K562 (cell line): ENCODE results near the gene SP100. TPM values are rescaled to one million over a fixed set of nuclear protein-coding genes. Genes with fewer than 3 reads are reported as not detected.

ENCODE experiments used
- ATAC-seq: fragments of 200-7000 bp; cut with Tn5 transposase; 3 replicates; pipeline ENCODE4 v1.9.1; 2020; ENCODE audit warnings: moderate library complexity
- BruUV-seq: library from RNA; stranded (reverse); fragments of 400-500 nt; replicated peaks from 2 replicates; lab custom pipeline; 2021; lab: Mats Ljungman, UMichigan
- CTCF ChIA-PET: fragments of 300-600 bp; formaldehyde crosslinking; extraction: SDS; loops from one replicate; lab custom pipeline; 2021; ENCODE audit warnings: low intra/inter-chr PET ratio; lab: Yijun Ruan, JAX
- POLR2A ChIA-PET: fragments of 300-600, 350-650 bp; sonication (Branson Sonifier 250); formaldehyde crosslinking; extraction: SDS; loops from one replicate; lab custom pipeline; 2021; ENCODE audit warnings: antibody characterized with exemption, inconsistent platforms; lab: Yijun Ruan, JAX
- DNase-seq, 4 experiments: peaks; one replicate each; pipeline versions ENCODE4 v3.0.0 to v3.0.0-alpha.2; 2011 to 2018; ENCODE audit warnings: low spot score in 3 of 4, mixed read lengths in 3 of 4; ENCODE audit errors: extremely low read depth in 1 of 4
- FAIRE-seq: peaks from 2 replicates; lab custom pipeline; 2011; peaks lifted over from hg19 to GRCh38; lab: Jason Lieb, UNC
- H2AFZ ChIP-seq: 2 replicates; pipeline ENCODE4 v1.6.0; 2011; ENCODE audit warnings: low read depth, low read length, control low read depth, inconsistent platforms
- H3K27ac ChIP-seq: fragments of 200-600 bp; 3 replicates; pipeline ENCODE4 v1.8.0; 2011; ENCODE audit warnings: low read depth, mild to moderate bottlenecking, control low read depth, inconsistent platforms, low read length, moderate library complexity, mixed read lengths; ENCODE audit errors: extremely low read depth
- H3K27me3 ChIP-seq, 2 experiments: fragments of 300-600 bp in 1 of 2; 2 replicates in 1 of 2; 3 replicates in 1 of 2; pipeline versions ENCODE4 v1.6.0 to v1.8.0; 2011; ENCODE audit warnings: inconsistent platforms in 2 of 2, low read length in 2 of 2, mild to moderate bottlenecking in 1 of 2, mixed read lengths in 1 of 2, moderate library complexity in 1 of 2; ENCODE audit not compliant: control insufficient read depth in 2 of 2, insufficient read depth in 2 of 2
- H3K36me3 ChIP-seq: fragments of 300-600 bp; 3 replicates; pipeline ENCODE4 v1.8.0; 2011; ENCODE audit warnings: mild to moderate bottlenecking, low read length, inconsistent platforms; ENCODE audit not compliant: control insufficient read depth, insufficient read depth
- H3K4me1 ChIP-seq, 2 experiments: fragments of 200-600 bp in 1 of 2; replicated peaks in 1 of 2; 2 replicates in 1 of 2; 3 replicates in 1 of 2; pipeline versions ENCODE4 v1.5.1 to v1.8.0; 2011; ENCODE audit warnings: inconsistent platforms in 2 of 2, low read length in 2 of 2, mild to moderate bottlenecking in 1 of 2, mixed read lengths in 1 of 2, moderate library complexity in 1 of 2; ENCODE audit not compliant: control insufficient read depth in 2 of 2, insufficient read depth in 2 of 2
- H3K4me2 ChIP-seq: 2 replicates; pipeline ENCODE4 v1.6.1; 2011; ENCODE audit warnings: low read length, control low read depth, inconsistent platforms, mixed read lengths; ENCODE audit not compliant: insufficient read depth
- H3K4me3 ChIP-seq: fragments of 200-600 bp; sonication (generic), shearing (Covaris generic); 2 replicates; pipeline ENCODE4 v1.5.1; 2016; ENCODE audit warnings: control low read depth, inconsistent platforms
- H3K79me2 ChIP-seq: fragments of 200-600 bp; 3 replicates; pipeline ENCODE4 v1.8.0; 2011; ENCODE audit warnings: low read length, inconsistent platforms; ENCODE audit not compliant: control insufficient read depth, insufficient read depth
- H3K9ac ChIP-seq, 2 experiments: 2 replicates each; pipeline versions ENCODE4 v1.6.0 to v1.6.1; 2011; ENCODE audit warnings: low read depth in 2 of 2, low read length in 2 of 2, control low read depth in 1 of 2, inconsistent platforms in 1 of 2, mild to moderate bottlenecking in 1 of 2, mixed read lengths in 1 of 2; ENCODE audit not compliant: insufficient read depth in 1 of 2
- H3K9me1 ChIP-seq: one replicate; pipeline ENCODE4 v1.6.0; 2011; ENCODE audit warnings: inconsistent platforms, mild to moderate bottlenecking, low read length, moderate library complexity; ENCODE audit not compliant: control insufficient read depth, insufficient read depth
- H3K9me3 ChIP-seq: replicated peaks from 2 replicates; pipeline ENCODE4 v1.5.1; 2011; ENCODE audit warnings: low read depth, low read length, inconsistent platforms; ENCODE audit not compliant: control insufficient read depth, insufficient read depth
- H4K20me1 ChIP-seq: replicated peaks from 2 replicates; pipeline ENCODE4 v1.6.1; 2011; ENCODE audit warnings: low read length, inconsistent platforms, mixed read lengths; ENCODE audit not compliant: control insufficient read depth, insufficient read depth
- NRF1 ChIP-seq, 2 experiments: fragments of 450-650 bp; IDR thresholded peaks in 1 of 2; conservative IDR thresholded peaks in 1 of 2; 2 replicates each; pipeline ENCODE4 v1.6.1; 2014; ENCODE audit warnings: mild to moderate bottlenecking in 2 of 2
- ZNF384 ChIP-seq: IDR thresholded peaks from 2 replicates; pipeline ENCODE4 v1.6.1; 2012; ENCODE audit warnings: low read depth, low read length, improper control_type of control experiment
- ZNF444 ChIP-seq: fragments of 250-450 bp; sonication (Bioruptor Pico); IDR thresholded peaks from 2 replicates; pipeline ENCODE4 v1.4.0; 2020; ENCODE audit warnings: mild to moderate bottlenecking, moderate library complexity
- WGBS: fragments of 100-300 bp; shearing (Covaris generic); methylation state at CpG from one replicate; pipeline ENCODE4 v1.1.6; 2016; ENCODE audit warnings: low coverage, mixed read lengths; ENCODE audit not compliant: insufficient coverage; ENCODE audit errors: missing lambda C conversion rate; 5-methylcytosine and 5-hydroxymethylcytosine counted together
- in situ Hi-C: fragments of 300-500 bp; cut with MboI; formaldehyde crosslinking; loops from 4 replicates; pipeline ENCODE4 v1.15.0; 2018; ENCODE audit warnings: inconsistent platforms, mixed read lengths
- intact Hi-C: fragments of 100-400 bp; cut with micrococcal nuclease; formaldehyde crosslinking; loops from 2 replicates; pipeline ENCODE4 v1.14.2; 2022
- polyA plus RNA-seq, 8 experiments: library from polyadenylated mRNA; depleted of rRNA in 4 of 8; stranded (reverse) in 5 of 8; unstranded in 3 of 8; fragments of >200 nt; fragmentation: Nextera tagmentation in 2 of 8; fragmentation: Illumina TruSeq in 1 of 8; extraction: Ambion mirVana in 2 of 8; extraction: Trizol in 1 of 8; gene quantifications; 2 replicates each; pipeline versions ENCODE4 v1.2.1 to v1.2.3, GENCODE V29; 2011 to 2014; ENCODE audit warnings: inconsistent platforms in 1 of 8, missing spikeins in 1 of 8
- small RNA-seq: library from RNA; depleted of rRNA; stranded (forward); fragments of <200 nt; gene quantifications from one replicate; pipeline ENCODE3, GENCODE V24; 2014
- total RNA-seq, 7 experiments: library from RNA; depleted of rRNA in 6 of 7; stranded (reverse); fragments of >200 nt in 6 of 7; fragmentation: Illumina TruSeq in 2 of 7; extraction: Trizol in 2 of 7; gene quantifications; 2 replicates each; pipeline versions ENCODE4 v1.2.1 to v1.2.3, GENCODE V29; 2011 to 2021; ENCODE audit warnings: low replicate concordance in 1 of 7
- TF ChIP-seq, protein P1 (sequence below): sonication (generic); formaldehyde crosslinking; IDR thresholded peaks from 2 replicates; pipeline ENCODE4 v1.8.0; 2022; ENCODE audit warnings: mild to moderate bottlenecking, missing genetic modification reagents

Gene SP100
- total and polyA plus RNA-seq, 9 of the 15 experiments (the other 6 are each of a cell fraction or from before 2014, with no cell fraction given): 19.2 to 39.2 (median 34.6) TPM

GRCh38 chr2:230591850-230592249 lies 175.8 kb downstream of the SP100 start:
- 14% methylated on average over 2 of the region's 6 CpGs for WGBS

GRCh38 chr2:230592775-230593174 lies 176.8 kb downstream of the SP100 start:
- no peak for ATAC-seq
- POLR2A ChIA-PET: no interaction called here

More at GRCh38 chr2:230591850-230592249, 175.8 kb downstream of the SP100 start:
- ChIA-PET CTCF (no interaction called here), POLR2A (no interaction called here)
- no peak overlapping the region for H3K9ac ChIP-seq
- ATAC-seq (no peak), FAIRE-seq (no peak), DNase-seq (no peak)
- no peaks in the 10 kb centered on the region for H3K36me3 ChIP-seq
- H4K20me1 ChIP-seq: no peaks in the 10 kb centered on the region
- H3K9me1 ChIP-seq: no peaks in the 10 kb centered on the region
- intact Hi-C loops: no loop called here
- in situ Hi-C loops: no loop called here
- H3K4me3 ChIP-seq: no peak overlapping the region
- no peaks in the 10 kb centered on the region for H3K4me1 ChIP-seq
- TF ChIP-seq ZNF384 (no peak), NRF1 (conservative IDR thresholded peaks at IDR 0.05 in 1 of 2, IDR thresholded peaks at IDR 0.05 in 1 of 2) (peak; percentile 70 to 74)
- no peak overlapping the region for H3K4me2 ChIP-seq
- BruUV-seq: no TSS peak
- no peaks in the 10 kb centered on the region for H3K9me3 ChIP-seq
- no peaks in the 10 kb centered on the region for H3K79me2 ChIP-seq
- H2AFZ ChIP-seq: no peak overlapping the region
- H3K27me3 ChIP-seq: no peaks in the 10 kb centered on the region
- H3K27ac ChIP-seq: no peak overlapping the region

More at GRCh38 chr2:230592775-230593174, 176.8 kb downstream of the SP100 start:
- intact Hi-C loops (no loop called here), in situ Hi-C loops (no loop called here)
- Histone ChIP-seq H2AFZ (peak overlapping the region; percentile 24; the same call in 1 of the 2 replicates), H3K9ac (no peak overlapping the region), H3K36me3 (no peaks in the 10 kb centered on the region), H3K4me2 (no peak overlapping the region), H3K9me1 (no peaks in the 10 kb centered on the region), H4K20me1 (no peaks in the 10 kb centered on the region), H3K4me3 (no peak overlapping the region), H3K4me1 (no peaks in the 10 kb centered on the region), H3K9me3 (no peaks in the 10 kb centered on the region), H3K27ac (no peak overlapping the region), H3K27me3 (no peaks in the 10 kb centered on the region), H3K79me2 (no peaks in the 10 kb centered on the region)
- BruUV-seq: no TSS peak
- CTCF ChIA-PET: no interaction called here
- no peak for DNase-seq
- WGBS: 30% methylated on average over 4 of the region's 4 CpGs
- no peak for TF ChIP-seq ZNF444
- TF ChIP-seq, protein P1, sequence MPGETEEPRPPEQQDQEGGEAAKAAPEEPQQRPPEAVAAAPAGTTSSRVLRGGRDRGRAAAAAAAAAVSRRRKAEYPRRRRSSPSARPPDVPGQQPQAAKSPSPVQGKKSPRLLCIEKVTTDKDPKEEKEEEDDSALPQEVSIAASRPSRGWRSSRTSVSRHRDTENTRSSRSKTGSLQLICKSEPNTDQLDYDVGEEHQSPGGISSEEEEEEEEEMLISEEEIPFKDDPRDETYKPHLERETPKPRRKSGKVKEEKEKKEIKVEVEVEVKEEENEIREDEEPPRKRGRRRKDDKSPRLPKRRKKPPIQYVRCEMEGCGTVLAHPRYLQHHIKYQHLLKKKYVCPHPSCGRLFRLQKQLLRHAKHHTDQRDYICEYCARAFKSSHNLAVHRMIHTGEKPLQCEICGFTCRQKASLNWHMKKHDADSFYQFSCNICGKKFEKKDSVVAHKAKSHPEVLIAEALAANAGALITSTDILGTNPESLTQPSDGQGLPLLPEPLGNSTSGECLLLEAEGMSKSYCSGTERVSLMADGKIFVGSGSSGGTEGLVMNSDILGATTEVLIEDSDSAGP: no peak
- no peak for FAIRE-seq

Small RNA genes lying within 50 kb of the gene (small RNA-seq; reads per million reads assigned to genes)
- gene HMGB1P3: not detected
- gene RN7SL834P: not detected
- gene RNU6-451P: not detected

Other genes with a start within 250 kb of the SP100 start
- gene SP110, start 196.2 kb upstream of the SP100 start, total RNA-seq (2014; rRNA removed): 4.9 and 11.0 TPM in 2 replicates
- gene SP110, start 196.2 kb upstream of the SP100 start, total RNA-seq (2014; rRNA removed; fragmentation: Illumina TruSeq; extraction: Trizol): 7.1 and 7.8 TPM in 2 replicates
- gene SP110, start 196.2 kb upstream of the SP100 start, total RNA-seq (2015; rRNA removed; fragmentation: Illumina TruSeq; extraction: Trizol): 4.1 and 6.7 TPM in 2 replicates
- 5.1 and 6.4 TPM in 2 replicates for gene SP110, start 196.2 kb upstream of the SP100 start, total RNA-seq (2021)
- 0.92 and 3.6 TPM in 2 replicates for gene SP110, start 196.2 kb upstream of the SP100 start, polyA plus RNA-seq (2011; rRNA removed)
- 7.9 and 8.8 TPM in 2 replicates for gene SP110, start 196.2 kb upstream of the SP100 start, polyA plus RNA-seq (2014; fragmentation: Illumina TruSeq; extraction: Trizol)
- 1 to 10 TPM; 7.6 to 8.5 TPM for gene SP110, start 196.2 kb upstream of the SP100 start, polyA plus RNA-seq (2014; fragmentation: Nextera tagmentation; extraction: Ambion mirVana)
- gene SP110, start 196.2 kb upstream of the SP100 start, polyA plus RNA-seq (2014; rRNA removed): 2.8 and 3.9 TPM in 2 replicates
- not detected in 2 replicates for gene SP140, start 190.5 kb upstream of the SP100 start, total RNA-seq (2014; rRNA removed)
- 0.41 and 0.65 TPM in 2 replicates for gene SP140, start 190.5 kb upstream of the SP100 start, total RNA-seq (2014; rRNA removed; fragmentation: Illumina TruSeq; extraction: Trizol)
- 0.65 TPM in 1 of 2 replicates, not detected in the other for gene SP140, start 190.5 kb upstream of the SP100 start, total RNA-seq (2015; rRNA removed; fragmentation: Illumina TruSeq; extraction: Trizol)
- 0.25 and 0.35 TPM in 2 replicates for gene SP140, start 190.5 kb upstream of the SP100 start, total RNA-seq (2021)
- gene SP140, start 190.5 kb upstream of the SP100 start, polyA plus RNA-seq (2011; rRNA removed): 1.0 and 1.6 TPM in 2 replicates
- gene SP140, start 190.5 kb upstream of the SP100 start, polyA plus RNA-seq (2014; fragmentation: Illumina TruSeq; extraction: Trizol): 0.49 TPM in 1 of 2 replicates, not detected in the other
- gene SP140, start 190.5 kb upstream of the SP100 start, polyA plus RNA-seq (2014; fragmentation: Nextera tagmentation; extraction: Ambion mirVana): under 1 TPM; 0.04 to 0.35 TPM
- 0.19 and 1.1 TPM in 2 replicates for gene SP140, start 190.5 kb upstream of the SP100 start, polyA plus RNA-seq (2014; rRNA removed)
- 5.9 and 6.6 TPM in 2 replicates for gene SP140L, start 89.0 kb upstream of the SP100 start, total RNA-seq (2014; rRNA removed)
- gene SP140L, start 89.0 kb upstream of the SP100 start, total RNA-seq (2014; rRNA removed; fragmentation: Illumina TruSeq; extraction: Trizol): 13.6 and 16.3 TPM in 2 replicates
- 10.7 and 12.5 TPM in 2 replicates for gene SP140L, start 89.0 kb upstream of the SP100 start, total RNA-seq (2015; rRNA removed; fragmentation: Illumina TruSeq; extraction: Trizol)
- 11.3 and 11.8 TPM in 2 replicates for gene SP140L, start 89.0 kb upstream of the SP100 start, total RNA-seq (2021)
- gene SP140L, start 89.0 kb upstream of the SP100 start, polyA plus RNA-seq (2011; rRNA removed): 10.1 and 10.2 TPM in 2 replicates
- 14.4 and 15.5 TPM in 2 replicates for gene SP140L, start 89.0 kb upstream of the SP100 start, polyA plus RNA-seq (2014; fragmentation: Illumina TruSeq; extraction: Trizol)
- gene SP140L, start 89.0 kb upstream of the SP100 start, polyA plus RNA-seq (2014; fragmentation: Nextera tagmentation; extraction: Ambion mirVana): 1 to 10 TPM; 4.0 to 7.1 TPM
- 12.6 and 13.3 TPM in 2 replicates for gene SP140L, start 89.0 kb upstream of the SP100 start, polyA plus RNA-seq (2014; rRNA removed)